H9 (cell line): ENCODE results near the gene RIMBP2. TPM values are rescaled to one million over a fixed set of nuclear protein-coding genes. Genes with fewer than 3 reads are reported as not detected.

Experiments
- DNase-seq: peaks from one replicate; pipeline ENCODE4 v3.0.0-alpha.2; 2017
- H2AFZ ChIP-seq: one replicate; pipeline ENCODE4 v1.6.1; 2013; ENCODE audit warnings: mild to moderate bottlenecking, low read length, control low read depth, moderate library complexity
- H2AK5ac ChIP-seq: 2 replicates; pipeline ENCODE4 v1.6.1; 2013; ENCODE audit warnings: low read length, control low read depth, mixed read lengths; ENCODE audit not compliant: insufficient read length
- H2BK120ac ChIP-seq: one replicate; pipeline ENCODE4 v1.6.1; 2013; ENCODE audit warnings: low read depth, mild to moderate bottlenecking, low read length, control low read depth, inconsistent platforms; ENCODE audit not compliant: poor library complexity, severe bottlenecking
- H2BK12ac ChIP-seq: 2 replicates; pipeline ENCODE4 v1.6.1; 2013; ENCODE audit warnings: low read length, control low read depth, mixed read lengths, low read depth; ENCODE audit not compliant: insufficient read length
- H2BK15ac ChIP-seq: 2 replicates; pipeline ENCODE4 v1.6.1; 2013; ENCODE audit warnings: low read depth, low read length, control low read depth
- H2BK20ac ChIP-seq: one replicate; pipeline ENCODE4 v1.6.1; 2013; ENCODE audit warnings: low read depth, mild to moderate bottlenecking, low read length, control low read depth, inconsistent platforms; ENCODE audit not compliant: poor library complexity, severe bottlenecking
- H2BK5ac ChIP-seq: 2 replicates; pipeline ENCODE4 v1.6.1; 2013; ENCODE audit warnings: low read length, control low read depth, mixed read lengths; ENCODE audit not compliant: insufficient read length
- H3K14ac ChIP-seq: 2 replicates; pipeline ENCODE4 v1.6.1; 2013; ENCODE audit warnings: low read length, control low read depth; ENCODE audit not compliant: insufficient read depth
- H3K18ac ChIP-seq: 2 replicates; pipeline ENCODE4 v1.6.1; 2013; ENCODE audit warnings: low read depth, mild to moderate bottlenecking, mixed read lengths, low read length, control low read depth; ENCODE audit not compliant: insufficient read length
- H3K23ac ChIP-seq: 2 replicates; pipeline ENCODE4 v1.6.1; 2013; ENCODE audit warnings: low read length, control low read depth, mixed read lengths, low read depth; ENCODE audit not compliant: insufficient read length
- H3K23me2 ChIP-seq: 2 replicates; pipeline ENCODE4 v1.6.1; 2013; ENCODE audit warnings: low read depth, mild to moderate bottlenecking, mixed read lengths, low read length, control low read depth; ENCODE audit not compliant: insufficient read length, poor library complexity, severe bottlenecking
- H3K27ac ChIP-seq: 2 replicates; pipeline ENCODE4 v1.5.1; 2013; ENCODE audit warnings: low read length, control low read depth, mixed read lengths, low read depth; ENCODE audit not compliant: insufficient read length
- H3K27me3 ChIP-seq: 2 replicates; pipeline ENCODE4 v1.6.1; 2013; ENCODE audit warnings: low read length, control low read depth, inconsistent platforms; ENCODE audit not compliant: insufficient read depth
- H3K4ac ChIP-seq: 2 replicates; pipeline ENCODE4 v1.6.1; 2013; ENCODE audit warnings: low read depth, mild to moderate bottlenecking, control low read depth, inconsistent platforms, low read length, moderate library complexity
- H3K4me1 ChIP-seq: 2 replicates; pipeline ENCODE4 v1.6.1; 2013; ENCODE audit warnings: low read length, control low read depth, inconsistent platforms; ENCODE audit not compliant: insufficient read depth
- H3K4me2 ChIP-seq: 2 replicates; pipeline ENCODE4 v1.6.1; 2013; ENCODE audit warnings: low read length, control low read depth, mixed read lengths; ENCODE audit not compliant: insufficient read length, insufficient read depth
- H3K56ac ChIP-seq: 2 replicates; pipeline ENCODE4 v1.6.1; 2013; ENCODE audit warnings: low read depth, mild to moderate bottlenecking, mixed read lengths, low read length, control low read depth; ENCODE audit not compliant: insufficient read length
- H3K79me1 ChIP-seq: 2 replicates; pipeline ENCODE4 v1.6.1; 2013; ENCODE audit warnings: low read depth, mild to moderate bottlenecking, moderate library complexity, low read length, control low read depth, inconsistent platforms; ENCODE audit not compliant: insufficient read depth, poor library complexity, severe bottlenecking
- H3K79me2 ChIP-seq: 2 replicates; pipeline ENCODE4 v1.6.1; 2013; ENCODE audit warnings: low read length, control low read depth, inconsistent platforms; ENCODE audit not compliant: insufficient read depth
- H3K9ac ChIP-seq: 2 replicates; pipeline ENCODE4 v1.6.1; 2013; ENCODE audit warnings: low read length, control low read depth, mixed read lengths; ENCODE audit not compliant: insufficient read length; ENCODE audit errors: extremely low read depth
- H3K9me3 ChIP-seq: one replicate; pipeline ENCODE4 v1.6.1; 2013; ENCODE audit warnings: low read depth, low read length, inconsistent platforms; ENCODE audit not compliant: control insufficient read depth
- H3T11ph ChIP-seq: one replicate; pipeline ENCODE4 v1.6.1; 2013; ENCODE audit warnings: mild to moderate bottlenecking, low read length, control low read depth, inconsistent platforms
- H4K20me1 ChIP-seq: one replicate; pipeline ENCODE4 v1.6.1; 2013; ENCODE audit not compliant: control insufficient read depth, insufficient read length, insufficient read depth
- H4K5ac ChIP-seq: 2 replicates; pipeline ENCODE4 v1.6.1; 2013; ENCODE audit warnings: low read depth, mild to moderate bottlenecking, mixed read lengths, low read length, control low read depth; ENCODE audit not compliant: insufficient read length
- H4K8ac ChIP-seq: replicated peaks from 2 replicates; pipeline ENCODE4 v1.6.1; 2013; ENCODE audit warnings: low read length, control low read depth, mixed read lengths, low read depth; ENCODE audit not compliant: insufficient read length
- H4K91ac ChIP-seq: 2 replicates; pipeline ENCODE4 v1.6.1; 2013; ENCODE audit warnings: low read depth, mild to moderate bottlenecking, moderate library complexity, mixed read lengths, low read length, control low read depth; ENCODE audit not compliant: insufficient read length
- H3K27ac Mint-ChIP-seq, 3 experiments: 2 replicates in 2 of 3; 3 replicates in 1 of 3; pipeline ENCODE4 v1.8.0; 2020 to 2021; ENCODE audit warnings: mixed read lengths in 3 of 3, mild to moderate bottlenecking in 1 of 3, moderate library complexity in 1 of 3
- H3K27me3 Mint-ChIP-seq: 2 replicates; pipeline ENCODE4 v1.8.0; 2021; ENCODE audit warnings: low read depth, mild to moderate bottlenecking, moderate library complexity, mixed read lengths
- H3K36me3 Mint-ChIP-seq, 3 experiments: 2 replicates in 2 of 3; 3 replicates in 1 of 3; pipeline ENCODE4 v1.8.0; 2020 to 2021; ENCODE audit warnings: low read depth in 3 of 3, mixed read lengths in 3 of 3; ENCODE audit not compliant: insufficient read depth in 1 of 3
- H3K4me1 Mint-ChIP-seq, 2 experiments: 2 replicates each; pipeline ENCODE4 v1.8.0; 2020; ENCODE audit warnings: mixed read lengths in 2 of 2
- H3K4me3 Mint-ChIP-seq, 2 experiments: 2 replicates in 1 of 2; 3 replicates in 1 of 2; pipeline ENCODE4 v1.8.0; 2020 to 2021; ENCODE audit warnings: mild to moderate bottlenecking in 2 of 2, mixed read lengths in 2 of 2, moderate library complexity in 1 of 2
- H3K9me3 Mint-ChIP-seq, 2 experiments: 2 replicates in 1 of 2; 3 replicates in 1 of 2; pipeline ENCODE4 v1.8.0; 2020; ENCODE audit warnings: mild to moderate bottlenecking in 2 of 2, mixed read lengths in 2 of 2, moderate library complexity in 1 of 2
- CTCF ChIP-seq: fragments of 200-600 bp; sonication (generic); conservative IDR thresholded peaks from 3 replicates; pipeline ENCODE4 v1.8.0; 2021; ENCODE audit warnings: antibody characterized with exemption, mild to moderate bottlenecking
- WGBS: extraction: QIAGEN DNeasy Blood & Tissue Kit; methylation state at CpG from one replicate; pipeline ENCODE4 v1.1.7; 2013; ENCODE audit warnings: missing lambda C conversion rate, low lambda C conversion rate, mixed read lengths; ENCODE audit not compliant: insufficient read length; ENCODE audit errors: extremely low coverage; 5-methylcytosine and 5-hydroxymethylcytosine counted together
- total RNA-seq: library from RNA; stranded (reverse); gene quantifications from 2 replicates; pipeline ENCODE4 v1.2.1, GENCODE V29; 2021

Gene RIMBP2
- total RNA-seq, 1 experiment from 2014 or later, result 0.70 TPM

GRCh38 chr12:130717752-130718151 lies 1.7 kb upstream of the RIMBP2 start:
- Histone ChIP-seq H4K8ac (no peak overlapping the region), H3K14ac (no peak overlapping the region), H3K27ac (no peak overlapping the region), H2AFZ (no peak overlapping the region), H3K9me3 (no peaks in the 10 kb centered on the region), H3K18ac (no peak overlapping the region), H4K91ac (no peak overlapping the region), H3K4me1 (no peaks in the 10 kb centered on the region), H3K4ac (no peak overlapping the region), H3T11ph (no peak overlapping the region), H3K27me3 (peaks cover 42% of the 10 kb centered on the region), H2BK120ac (no peak overlapping the region), H2BK20ac (no peak overlapping the region), H3K79me2 (no peaks in the 10 kb centered on the region), H3K4me2 (no peak overlapping the region), H4K5ac (no peak overlapping the region), H3K79me1 (no peaks in the 10 kb centered on the region), H2BK15ac (no peak overlapping the region), H2BK12ac (no peak overlapping the region), H3K23me2 (peaks cover 27% of the 10 kb centered on the region), H3K23ac (no peak overlapping the region), H2BK5ac (no peak overlapping the region), H4K20me1 (no peaks in the 10 kb centered on the region), H3K9ac (no peak overlapping the region), H2AK5ac (no peak overlapping the region), H3K56ac (no peak overlapping the region)
- TF ChIP-seq CTCF, result no peak
- no peak overlapping the region for H3K27ac Mint-ChIP-seq
- peaks cover 21 to 32% of the 10 kb centered on the region in 2 experiments for H3K4me1 Mint-ChIP-seq
- peaks cover 16 to 20% of the 10 kb centered on the region in 2 experiments for H3K9me3 Mint-ChIP-seq
- H3K36me3 Mint-ChIP-seq, result peaks cover 2 to 13% (median 2%) of the 10 kb centered on the region in 3 experiments; a peak in 6 of 7 replicates
- no CpG with 5 or more reads among the region's 5 CpGs for WGBS
- no peak overlapping the region for H3K4me3 Mint-ChIP-seq
- H3K27me3 Mint-ChIP-seq, result peaks cover 77% of the 10 kb centered on the region
- peak; percentile 12 for DNase-seq
